HepG2 (cell line): ENCODE results near the gene SLC22A23. TPM values are rescaled to one million over a fixed set of nuclear protein-coding genes. Genes with fewer than 3 reads are reported as not detected.

Experiments used
- GTF3A ChIP-seq: sonication (generic); formaldehyde crosslinking; conservative IDR thresholded peaks from 2 replicates; pipeline ENCODE4 v1.4.0; 2020; ENCODE audit warnings: mild to moderate bottlenecking, missing genetic modification reagents
- POLR2A ChIP-seq, 2 experiments: IDR thresholded peaks; 2 replicates each; pipeline ENCODE4 v1.6.1; 2011; ENCODE audit warnings: low read depth in 2 of 2, low read length in 2 of 2, mild to moderate bottlenecking in 1 of 2, moderate library complexity in 1 of 2; ENCODE audit not compliant: insufficient read depth in 1 of 2
- SRF ChIP-seq: IDR thresholded peaks from 2 replicates; pipeline ENCODE4 v1.6.1; 2011; ENCODE audit warnings: mild to moderate bottlenecking, low read depth, low read length, moderate library complexity
- TCF12 ChIP-seq, 2 experiments: fragments of 450-650 bp in 1 of 2; sonication (generic) in 1 of 2; formaldehyde crosslinking in 1 of 2; IDR thresholded peaks; 2 replicates each; pipeline versions ENCODE4 v1.6.1 to v1.8.0; 2017 to 2022; ENCODE audit warnings: antibody characterized with exemption in 1 of 2, mild to moderate bottlenecking in 1 of 2, missing genetic modification reagents in 1 of 2, moderate library complexity in 1 of 2
- ZFY ChIP-seq: sonication (generic); formaldehyde crosslinking; IDR thresholded peaks from 2 replicates; pipeline ENCODE4 v1.4.0; 2020; ENCODE audit warnings: missing genetic modification reagents
- ZKSCAN5 ChIP-seq: sonication (generic); formaldehyde crosslinking; IDR thresholded peaks from 2 replicates; pipeline ENCODE4 v1.5.1; 2020; ENCODE audit warnings: mild to moderate bottlenecking, missing genetic modification reagents
- ZMYM3 ChIP-seq: sonication (generic); formaldehyde crosslinking; IDR thresholded peaks from 2 replicates; pipeline ENCODE4 v1.5.1; 2020; ENCODE audit warnings: mild to moderate bottlenecking, missing genetic modification reagents
- ZNF224 ChIP-seq: sonication (generic); formaldehyde crosslinking; IDR thresholded peaks from 2 replicates; pipeline ENCODE4 v1.5.0; 2020; ENCODE audit warnings: mild to moderate bottlenecking, missing genetic modification reagents
- ZNF335 ChIP-seq: sonication (generic); formaldehyde crosslinking; IDR thresholded peaks from 2 replicates; pipeline ENCODE4 v1.4.0; 2020; ENCODE audit warnings: missing genetic modification reagents
- ZNF619 ChIP-seq: sonication (generic); formaldehyde crosslinking; IDR thresholded peaks from 2 replicates; pipeline ENCODE4 v1.4.0; 2020; ENCODE audit warnings: mild to moderate bottlenecking, missing genetic modification reagents
- ZNF772 ChIP-seq: sonication (generic); formaldehyde crosslinking; IDR thresholded peaks from 2 replicates; pipeline ENCODE4 v1.5.0; 2020; ENCODE audit warnings: mild to moderate bottlenecking, missing genetic modification reagents
- ZNF83 ChIP-seq: sonication (generic); formaldehyde crosslinking; IDR thresholded peaks from 2 replicates; pipeline ENCODE4 v1.4.0; 2020; ENCODE audit warnings: missing genetic modification reagents, mild to moderate bottlenecking, borderline replicate concordance
- ZSCAN22 ChIP-seq: sonication (generic); formaldehyde crosslinking; IDR thresholded peaks from 2 replicates; pipeline ENCODE4 v1.4.0; 2020; ENCODE audit warnings: mild to moderate bottlenecking, missing genetic modification reagents
- polyA plus RNA-seq, 8 experiments: library from polyadenylated mRNA; depleted of rRNA in 3 of 8; stranded (reverse) in 7 of 8; unstranded in 1 of 8; fragments of >200 nt; fragmentation: Illumina TruSeq in 4 of 8; extraction: Trizol in 4 of 8; gene quantifications; 2 replicates each; pipeline versions ENCODE4 v1.2.1 to v1.2.3, GENCODE V29; 2011 to 2016; ENCODE audit warnings: low read depth in 4 of 8, missing spikeins in 1 of 8, mixed read lengths in 1 of 8; ENCODE audit not compliant: insufficient read depth in 1 of 8
- total RNA-seq, 5 experiments: library from RNA; depleted of rRNA; stranded (reverse); fragments of >200 nt; fragmentation: Illumina TruSeq; extraction: Trizol; gene quantifications; 2 replicates each; pipeline ENCODE4 v1.2.3, GENCODE V29; 2016; ENCODE audit warnings: low read depth in 1 of 5
- TF ChIP-seq, protein P1 (sequence below): sonication (generic); formaldehyde crosslinking; IDR thresholded peaks from 2 replicates; pipeline ENCODE4 v1.9.0; 2022; ENCODE audit warnings: low read depth, missing genetic modification reagents
- TF ChIP-seq, protein P2 (sequence below): sonication (generic); formaldehyde crosslinking; IDR thresholded peaks from 2 replicates; pipeline ENCODE4 v1.4.0; 2020; ENCODE audit warnings: mild to moderate bottlenecking, missing genetic modification reagents
- TF ChIP-seq, protein P3 (sequence below): sonication (generic); formaldehyde crosslinking; IDR thresholded peaks from 2 replicates; pipeline ENCODE4 v1.4.0; 2020; ENCODE audit warnings: missing genetic modification reagents
- TF ChIP-seq, protein P4 (sequence below): sonication (generic); formaldehyde crosslinking; IDR thresholded peaks from 2 replicates; pipeline ENCODE4 v1.8.1; 2023; ENCODE audit warnings: mild to moderate bottlenecking, missing genetic modification reagents
- TF ChIP-seq, protein P5 (sequence below): sonication (generic); formaldehyde crosslinking; IDR thresholded peaks from 2 replicates; pipeline ENCODE4 v1.4.0; 2020; ENCODE audit warnings: missing genetic modification reagents

Gene SLC22A23
- total and polyA plus RNA-seq, 2 of the 13 experiments (the other 11 are each of a cell fraction or from before 2014, with no cell fraction given): 11.8 to 17.5 TPM

DNA sequence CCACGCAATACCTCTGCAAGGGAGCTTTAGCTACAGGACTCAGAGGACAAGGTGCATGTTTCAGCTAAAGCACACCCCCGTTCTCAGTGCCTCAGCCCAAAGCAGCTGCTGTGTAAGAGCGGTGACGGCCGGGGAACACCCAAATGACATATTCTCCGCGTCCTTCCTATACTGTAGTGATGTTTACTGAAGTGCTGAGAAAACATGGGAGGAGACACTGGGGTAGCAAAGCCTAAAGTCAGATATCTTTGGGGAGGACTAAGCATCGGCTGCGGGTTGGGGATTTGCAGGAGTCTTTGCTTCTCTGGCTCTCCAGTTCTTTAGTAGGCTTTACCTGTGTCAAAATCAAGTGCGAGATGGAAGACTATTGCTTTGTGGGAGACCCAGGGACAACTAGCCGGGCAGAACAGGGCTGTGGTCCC, 1.7 kb downstream of the SLC22A23 start (continued):
- TF ChIP-seq ZFY: no peak
- no peak for TF ChIP-seq TCF12 (IDR thresholded peaks at IDR 0.05)
- TF ChIP-seq TCF12 (CRISPR knock-in tag; IDR thresholded peaks at IDR 0.05): no peak
- TF ChIP-seq ZNF83 (CRISPR knock-in tag): no peak
- TF ChIP-seq, protein P1, sequence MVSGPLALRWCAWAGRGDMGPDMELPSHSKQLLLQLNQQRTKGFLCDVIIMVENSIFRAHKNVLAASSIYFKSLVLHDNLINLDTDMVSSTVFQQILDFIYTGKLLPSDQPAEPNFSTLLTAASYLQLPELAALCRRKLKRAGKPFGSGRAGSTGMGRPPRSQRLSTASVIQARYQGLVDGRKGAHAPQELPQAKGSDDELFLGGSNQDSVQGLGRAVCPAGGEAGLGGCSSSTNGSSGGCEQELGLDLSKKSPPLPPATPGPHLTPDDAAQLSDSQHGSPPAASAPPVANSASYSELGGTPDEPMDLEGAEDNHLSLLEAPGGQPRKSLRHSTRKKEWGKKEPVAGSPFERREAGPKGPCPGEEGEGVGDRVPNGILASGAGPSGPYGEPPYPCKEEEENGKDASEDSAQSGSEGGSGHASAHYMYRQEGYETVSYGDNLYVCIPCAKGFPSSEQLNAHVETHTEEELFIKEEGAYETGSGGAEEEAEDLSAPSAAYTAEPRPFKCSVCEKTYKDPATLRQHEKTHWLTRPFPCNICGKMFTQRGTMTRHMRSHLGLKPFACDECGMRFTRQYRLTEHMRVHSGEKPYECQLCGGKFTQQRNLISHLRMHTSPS (CRISPR knock-in tag): no peak
- TF ChIP-seq ZSCAN22 (CRISPR knock-in tag): no peak
- TF ChIP-seq ZNF224 (CRISPR knock-in tag): no peak; the same call in 1 of the 2 replicates
- TF ChIP-seq ZMYM3: no peak
- no peak for TF ChIP-seq GTF3A (CRISPR knock-in tag)
- no peak for TF ChIP-seq SRF
- no peak for TF ChIP-seq ZKSCAN5
- no peak for TF ChIP-seq POLR2A (IDR thresholded peaks at IDR 0.05; ENCODE audit: insufficient read depth in 1 of 2, low read depth in 2 of 2, low read length in 2 of 2)
- TF ChIP-seq, protein P2, sequence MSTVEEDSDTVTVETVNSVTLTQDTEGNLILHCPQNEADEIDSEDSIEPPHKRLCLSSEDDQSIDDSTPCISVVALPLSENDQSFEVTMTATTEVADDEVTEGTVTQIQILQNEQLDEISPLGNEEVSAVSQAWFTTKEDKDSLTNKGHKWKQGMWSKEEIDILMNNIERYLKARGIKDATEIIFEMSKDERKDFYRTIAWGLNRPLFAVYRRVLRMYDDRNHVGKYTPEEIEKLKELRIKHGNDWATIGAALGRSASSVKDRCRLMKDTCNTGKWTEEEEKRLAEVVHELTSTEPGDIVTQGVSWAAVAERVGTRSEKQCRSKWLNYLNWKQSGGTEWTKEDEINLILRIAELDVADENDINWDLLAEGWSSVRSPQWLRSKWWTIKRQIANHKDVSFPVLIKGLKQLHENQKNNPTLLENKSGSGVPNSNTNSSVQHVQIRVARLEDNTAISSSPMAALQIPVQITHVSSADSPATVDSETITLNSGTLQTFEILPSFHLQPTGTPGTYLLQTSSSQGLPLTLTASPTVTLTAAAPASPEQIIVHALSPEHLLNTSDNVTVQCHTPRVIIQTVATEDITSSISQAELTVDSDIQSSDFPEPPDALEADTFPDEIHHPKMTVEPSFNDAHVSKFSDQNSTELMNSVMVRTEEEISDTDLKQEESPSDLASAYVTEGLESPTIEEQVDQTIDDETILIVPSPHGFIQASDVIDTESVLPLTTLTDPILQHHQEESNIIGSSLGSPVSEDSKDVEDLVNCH (CRISPR knock-in tag): no peak
- no peak for TF ChIP-seq ZNF619
- TF ChIP-seq, protein P3, sequence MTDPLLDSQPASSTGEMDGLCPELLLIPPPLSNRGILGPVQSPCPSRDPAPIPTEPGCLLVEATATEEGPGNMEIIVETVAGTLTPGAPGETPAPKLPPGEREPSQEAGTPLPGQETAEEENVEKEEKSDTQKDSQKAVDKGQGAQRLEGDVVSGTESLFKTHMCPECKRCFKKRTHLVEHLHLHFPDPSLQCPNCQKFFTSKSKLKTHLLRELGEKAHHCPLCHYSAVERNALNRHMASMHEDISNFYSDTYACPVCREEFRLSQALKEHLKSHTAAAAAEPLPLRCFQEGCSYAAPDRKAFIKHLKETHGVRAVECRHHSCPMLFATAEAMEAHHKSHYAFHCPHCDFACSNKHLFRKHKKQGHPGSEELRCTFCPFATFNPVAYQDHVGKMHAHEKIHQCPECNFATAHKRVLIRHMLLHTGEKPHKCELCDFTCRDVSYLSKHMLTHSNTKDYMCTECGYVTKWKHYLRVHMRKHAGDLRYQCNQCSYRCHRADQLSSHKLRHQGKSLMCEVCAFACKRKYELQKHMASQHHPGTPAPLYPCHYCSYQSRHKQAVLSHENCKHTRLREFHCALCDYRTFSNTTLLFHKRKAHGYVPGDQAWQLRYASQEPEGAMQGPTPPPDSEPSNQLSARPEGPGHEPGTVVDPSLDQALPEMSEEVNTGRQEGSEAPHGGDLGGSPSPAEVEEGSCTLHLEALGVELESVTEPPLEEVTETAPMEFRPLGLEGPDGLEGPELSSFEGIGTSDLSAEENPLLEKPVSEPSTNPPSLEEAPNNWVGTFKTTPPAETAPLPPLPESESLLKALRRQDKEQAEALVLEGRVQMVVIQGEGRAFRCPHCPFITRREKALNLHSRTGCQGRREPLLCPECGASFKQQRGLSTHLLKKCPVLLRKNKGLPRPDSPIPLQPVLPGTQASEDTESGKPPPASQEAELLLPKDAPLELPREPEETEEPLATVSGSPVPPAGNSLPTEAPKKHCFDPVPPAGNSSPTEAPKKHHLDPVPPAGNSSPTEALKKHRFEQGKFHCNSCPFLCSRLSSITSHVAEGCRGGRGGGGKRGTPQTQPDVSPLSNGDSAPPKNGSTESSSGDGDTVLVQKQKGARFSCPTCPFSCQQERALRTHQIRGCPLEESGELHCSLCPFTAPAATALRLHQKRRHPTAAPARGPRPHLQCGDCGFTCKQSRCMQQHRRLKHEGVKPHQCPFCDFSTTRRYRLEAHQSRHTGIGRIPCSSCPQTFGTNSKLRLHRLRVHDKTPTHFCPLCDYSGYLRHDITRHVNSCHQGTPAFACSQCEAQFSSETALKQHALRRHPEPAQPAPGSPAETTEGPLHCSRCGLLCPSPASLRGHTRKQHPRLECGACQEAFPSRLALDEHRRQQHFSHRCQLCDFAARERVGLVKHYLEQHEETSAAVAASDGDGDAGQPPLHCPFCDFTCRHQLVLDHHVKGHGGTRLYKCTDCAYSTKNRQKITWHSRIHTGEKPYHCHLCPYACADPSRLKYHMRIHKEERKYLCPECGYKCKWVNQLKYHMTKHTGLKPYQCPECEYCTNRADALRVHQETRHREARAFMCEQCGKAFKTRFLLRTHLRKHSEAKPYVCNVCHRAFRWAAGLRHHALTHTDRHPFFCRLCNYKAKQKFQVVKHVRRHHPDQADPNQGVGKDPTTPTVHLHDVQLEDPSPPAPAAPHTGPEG (CRISPR knock-in tag): no peak
- TF ChIP-seq, protein P4, sequence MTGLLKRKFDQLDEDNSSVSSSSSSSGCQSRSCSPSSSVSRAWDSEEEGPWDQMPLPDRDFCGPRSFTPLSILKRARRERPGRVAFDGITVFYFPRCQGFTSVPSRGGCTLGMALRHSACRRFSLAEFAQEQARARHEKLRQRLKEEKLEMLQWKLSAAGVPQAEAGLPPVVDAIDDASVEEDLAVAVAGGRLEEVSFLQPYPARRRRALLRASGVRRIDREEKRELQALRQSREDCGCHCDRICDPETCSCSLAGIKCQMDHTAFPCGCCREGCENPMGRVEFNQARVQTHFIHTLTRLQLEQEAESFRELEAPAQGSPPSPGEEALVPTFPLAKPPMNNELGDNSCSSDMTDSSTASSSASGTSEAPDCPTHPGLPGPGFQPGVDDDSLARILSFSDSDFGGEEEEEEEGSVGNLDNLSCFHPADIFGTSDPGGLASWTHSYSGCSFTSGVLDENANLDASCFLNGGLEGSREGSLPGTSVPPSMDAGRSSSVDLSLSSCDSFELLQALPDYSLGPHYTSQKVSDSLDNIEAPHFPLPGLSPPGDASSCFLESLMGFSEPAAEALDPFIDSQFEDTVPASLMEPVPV (CRISPR knock-in tag): no peak
- no peak for TF ChIP-seq ZNF772 (CRISPR knock-in tag)
- no peak for TF ChIP-seq ZNF335
- TF ChIP-seq, protein P5, sequence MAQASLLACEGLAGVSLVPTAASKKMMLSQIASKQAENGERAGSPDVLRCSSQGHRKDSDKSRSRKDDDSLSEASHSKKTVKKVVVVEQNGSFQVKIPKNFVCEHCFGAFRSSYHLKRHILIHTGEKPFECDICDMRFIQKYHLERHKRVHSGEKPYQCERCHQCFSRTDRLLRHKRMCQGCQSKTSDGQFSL: 0 out of 2 replicates have a peak, but pooled peaks have one; percentile 36
